H1 (cell line): ENCODE data around the gene TROAP. TPM values are rescaled to one million over a fixed set of nuclear protein-coding genes. Genes with fewer than 3 reads are reported as not detected.

Experiments used
- CTCF ChIA-PET: fragments of 300-600 bp; sonication (Branson Sonifier 250); formaldehyde crosslinking; loops from one replicate; lab custom pipeline; 2021; ENCODE audit not compliant: partially characterized antibody; lab: Charles Lee
- POLR2A ChIA-PET: fragments of 300-600 bp; sonication (Branson Sonifier 250); formaldehyde crosslinking; loops from one replicate; lab custom pipeline; 2021; ENCODE audit warnings: inconsistent platforms; ENCODE audit not compliant: partially characterized antibody; lab: Charles Lee
- DNase-seq, 2 experiments: peaks; one replicate each; pipeline versions ENCODE4 v3.0.0 to v3.0.0-alpha.2; 2010 to 2022; ENCODE audit warnings: low spot score in 2 of 2, low read depth in 1 of 2, mixed read lengths in 1 of 2
- FAIRE-seq: peaks from 2 replicates; lab custom pipeline; 2011; peaks lifted over from hg19 to GRCh38; lab: Jason Lieb, UNC
- H2AFZ ChIP-seq: 2 replicates; pipeline ENCODE4 v1.8.1; 2012; ENCODE audit warnings: low read length, inconsistent platforms
- H2AK5ac ChIP-seq: 2 replicates; pipeline ENCODE4 v1.6.1; 2013; ENCODE audit warnings: low read depth, low read length
- H2BK120ac ChIP-seq: replicated peaks from 2 replicates; pipeline ENCODE3; 2013; ENCODE audit warnings: low read depth, low read length, inconsistent platforms
- H2BK12ac ChIP-seq: 2 replicates; pipeline ENCODE4 v1.6.1; 2013; ENCODE audit warnings: low read depth, low read length
- H2BK15ac ChIP-seq: 2 replicates; pipeline ENCODE4 v1.6.1; 2013; ENCODE audit warnings: low read length
- H2BK20ac ChIP-seq: 2 replicates; pipeline ENCODE4 v1.6.1; 2013; ENCODE audit warnings: low read length
- H2BK5ac ChIP-seq: 2 replicates; pipeline ENCODE4 v1.6.1; 2013; ENCODE audit warnings: low read depth, low read length
- H3K14ac ChIP-seq: 2 replicates; pipeline ENCODE4 v1.6.1; 2013; ENCODE audit warnings: inconsistent platforms; ENCODE audit not compliant: insufficient read length
- H3K18ac ChIP-seq: 2 replicates; pipeline ENCODE4 v1.6.1; 2013; ENCODE audit warnings: low read length; ENCODE audit errors: extremely low read depth
- H3K23ac ChIP-seq: 2 replicates; pipeline ENCODE4 v1.6.1; 2013; ENCODE audit warnings: inconsistent platforms; ENCODE audit not compliant: insufficient read length
- H3K23me2 ChIP-seq: 2 replicates; pipeline ENCODE4 v1.6.1; 2013; ENCODE audit warnings: low read depth, low read length
- H3K27ac ChIP-seq: 2 replicates; pipeline ENCODE4 v1.6.1; 2011; ENCODE audit warnings: low read depth, low read length, inconsistent platforms
- H3K27me3 ChIP-seq, 4 experiments: replicated peaks in 1 of 4; 1 replicate in 1 of 4; 2 replicates in 3 of 4; pipeline versions ENCODE4 v1.6.1 to v1.8.1; 2011 to 2013; ENCODE audit warnings: low read length in 3 of 4, mild to moderate bottlenecking in 3 of 4, inconsistent platforms in 2 of 4, mixed read lengths in 2 of 4, moderate library complexity in 1 of 4; ENCODE audit not compliant: control insufficient read depth in 3 of 4, insufficient read depth in 3 of 4; ENCODE audit errors: extremely low read depth in 1 of 4
- H3K36me3 ChIP-seq, 4 experiments: 2 replicates each; pipeline versions ENCODE4 v1.6.1 to v1.8.1; 2011 to 2013; ENCODE audit warnings: mild to moderate bottlenecking in 4 of 4, low read length in 3 of 4, moderate library complexity in 2 of 4, control low read depth in 1 of 4, inconsistent platforms in 1 of 4; ENCODE audit not compliant: insufficient read depth in 4 of 4, control insufficient read depth in 2 of 4
- H3K4ac ChIP-seq: replicated peaks from 2 replicates; pipeline ENCODE3; 2013; ENCODE audit warnings: low read length, low read depth, mixed read lengths, inconsistent platforms; ENCODE audit not compliant: insufficient read length
- H3K4me1 ChIP-seq, 4 experiments: replicated peaks in 1 of 4; 1 replicate in 1 of 4; 2 replicates in 3 of 4; pipeline versions ENCODE4 v1.6.1 to v1.8.1; 2011 to 2013; ENCODE audit warnings: low read length in 3 of 4, inconsistent platforms in 2 of 4, mixed read lengths in 1 of 4; ENCODE audit not compliant: insufficient read depth in 4 of 4, control insufficient read depth in 3 of 4
- H3K4me2 ChIP-seq, 2 experiments: 2 replicates each; pipeline versions ENCODE4 v1.6.1 to v1.8.1; 2011 to 2013; ENCODE audit warnings: low read depth in 2 of 2, low read length in 2 of 2, control low read depth in 1 of 2, inconsistent platforms in 1 of 2, mild to moderate bottlenecking in 1 of 2; ENCODE audit not compliant: insufficient read depth in 1 of 2
- H3K4me3 ChIP-seq, 4 experiments: fragments of 200-600, 300-600 bp in 1 of 4; sonication (generic), shearing (Covaris generic), sonication (Bioruptor Twin) in 1 of 4; 2 replicates each; pipeline versions ENCODE4 v1.5.1 to v1.8.1; 2011 to 2016; ENCODE audit warnings: low read length in 4 of 4, low read depth in 3 of 4, control low read depth in 2 of 4, inconsistent platforms in 2 of 4, mild to moderate bottlenecking in 2 of 4, mixed read lengths in 1 of 4, moderate library complexity in 1 of 4; ENCODE audit not compliant: insufficient read depth in 2 of 4; ENCODE audit errors: extremely low read depth in 1 of 4
- H3K56ac ChIP-seq: replicated peaks from 2 replicates; pipeline ENCODE3; 2013; ENCODE audit warnings: low read depth, mild to moderate bottlenecking, mixed read lengths, low read length, inconsistent platforms; ENCODE audit not compliant: insufficient read length
- H3K79me1 ChIP-seq: 2 replicates; pipeline ENCODE4 v1.6.1; 2013; ENCODE audit warnings: low read depth, low read length, control low read depth
- H3K79me2 ChIP-seq, 2 experiments: 2 replicates each; pipeline versions ENCODE4 v1.6.1 to v1.8.1; 2012 to 2013; ENCODE audit warnings: low read length in 2 of 2, mild to moderate bottlenecking in 2 of 2, inconsistent platforms in 1 of 2; ENCODE audit not compliant: insufficient read depth in 2 of 2, control insufficient read depth in 1 of 2
- H3K9ac ChIP-seq, 4 experiments: replicated peaks in 1 of 4; 1 replicate in 1 of 4; 2 replicates in 3 of 4; pipeline versions ENCODE4 v1.6.1 to v1.8.1; 2011 to 2013; ENCODE audit warnings: low read depth in 3 of 4, low read length in 3 of 4, control low read depth in 2 of 4, mild to moderate bottlenecking in 2 of 4, moderate library complexity in 2 of 4, inconsistent platforms in 1 of 4; ENCODE audit errors: extremely low read depth in 1 of 4
- H3K9me3 ChIP-seq, 2 experiments: 2 replicates each; pipeline versions ENCODE4 v1.6.1 to v1.8.1; 2012 to 2013; ENCODE audit warnings: mild to moderate bottlenecking in 2 of 2, moderate library complexity in 2 of 2, control low read depth in 1 of 2, inconsistent platforms in 1 of 2, low read depth in 1 of 2, low read length in 1 of 2, mixed read lengths in 1 of 2; ENCODE audit not compliant: insufficient read depth in 2 of 2
- H4K20me1 ChIP-seq, 2 experiments: replicated peaks in 1 of 2; 2 replicates each; pipeline versions ENCODE3 to v1.8.1; 2011 to 2013; ENCODE audit warnings: inconsistent platforms in 2 of 2, low read length in 2 of 2, mild to moderate bottlenecking in 1 of 2; ENCODE audit not compliant: insufficient read depth in 2 of 2, control insufficient read depth in 1 of 2
- H4K5ac ChIP-seq: 2 replicates; pipeline ENCODE4 v1.6.1; 2013; ENCODE audit warnings: low read length, low read depth, mixed read lengths, inconsistent platforms; ENCODE audit not compliant: insufficient read length
- H4K8ac ChIP-seq: 2 replicates; pipeline ENCODE4 v1.8.0; 2013; ENCODE audit warnings: mild to moderate bottlenecking, moderate library complexity, low read length, inconsistent platforms; ENCODE audit not compliant: insufficient read depth; ENCODE audit errors: extremely low read depth
- H4K91ac ChIP-seq: replicated peaks from 2 replicates; pipeline ENCODE3; 2013; ENCODE audit warnings: low read length, mixed read lengths, inconsistent platforms; ENCODE audit not compliant: insufficient read length
- BCL11A ChIP-seq, 2 experiments: IDR thresholded peaks; one replicate each; pipeline ENCODE4 v1.6.1; 2011; ENCODE audit warnings: low read depth in 2 of 2, low read length in 2 of 2, mild to moderate bottlenecking in 2 of 2
- EP300 ChIP-seq, 2 experiments: IDR thresholded peaks; 1 replicate in 1 of 2; 2 replicates in 1 of 2; pipeline ENCODE4 v1.6.1; 2011 to 2012; ENCODE audit warnings: low read depth in 2 of 2, low read length in 2 of 2, mild to moderate bottlenecking in 2 of 2, borderline replicate concordance in 1 of 2, inconsistent platforms in 1 of 2, moderate library complexity in 1 of 2
- GTF2F1 ChIP-seq: IDR thresholded peaks from 2 replicates; pipeline ENCODE4 v1.6.1; 2012; ENCODE audit warnings: low read depth, low read length, improper control_type of control experiment, borderline replicate concordance
- KDM1A ChIP-seq: fragments of 200-600, 300-600 bp; sonication (generic); IDR thresholded peaks from 2 replicates; pipeline ENCODE4 v1.7.1; 2016; ENCODE audit warnings: mild to moderate bottlenecking, low read length, borderline replicate concordance
- NANOG ChIP-seq: IDR thresholded peaks from 2 replicates; pipeline ENCODE4 v1.6.1; 2011; ENCODE audit warnings: low read length, low read depth, mild to moderate bottlenecking, inconsistent platforms; ENCODE audit not compliant: insufficient read depth, poor library complexity, severe bottlenecking
- NRF1 ChIP-seq: IDR thresholded peaks from 2 replicates; pipeline ENCODE4 v1.6.1; 2011; ENCODE audit warnings: mild to moderate bottlenecking, low read depth, low read length, improper control_type of control experiment
- POLR2AphosphoS5 ChIP-seq: IDR thresholded peaks from 2 replicates; pipeline ENCODE4 v1.6.1; 2011; ENCODE audit warnings: low read depth, low read length
- RAD21 ChIP-seq, 2 experiments: IDR thresholded peaks in 1 of 2; conservative IDR thresholded peaks in 1 of 2; 2 replicates each; pipeline ENCODE4 v1.6.1; 2011; ENCODE audit warnings: low read depth in 2 of 2, low read length in 2 of 2, improper control_type of control experiment in 1 of 2, inconsistent platforms in 1 of 2, mild to moderate bottlenecking in 1 of 2, moderate library complexity in 1 of 2
- RXRA ChIP-seq: IDR thresholded peaks from 2 replicates; pipeline ENCODE4 v1.6.1; 2011; ENCODE audit warnings: low read depth, mild to moderate bottlenecking, low read length, moderate library complexity; ENCODE audit not compliant: insufficient read depth
- SAP30 ChIP-seq: fragments of 300-600 bp; sonication (generic); IDR thresholded peaks from 2 replicates; pipeline ENCODE4 v1.7.1; 2012; ENCODE audit warnings: low read length, moderate library complexity, mild to moderate bottlenecking, inconsistent platforms; ENCODE audit not compliant: insufficient read depth, insufficient replicate concordance
- SRF ChIP-seq: IDR thresholded peaks from 2 replicates; pipeline ENCODE4 v1.6.1; 2011; ENCODE audit warnings: mild to moderate bottlenecking, low read depth, low read length, moderate library complexity
- TAF7 ChIP-seq: optimal IDR thresholded peaks from 2 replicates; pipeline ENCODE3; 2011; ENCODE audit warnings: low read depth, mild to moderate bottlenecking, inconsistent platforms, low read length, moderate library complexity, borderline replicate concordance
- YY1 ChIP-seq: IDR thresholded peaks from 2 replicates; pipeline ENCODE4 v1.6.1; 2011; ENCODE audit warnings: low read depth, mild to moderate bottlenecking, low read length
- WGBS, 2 experiments: shearing (Covaris generic) in 1 of 2; methylation state at CpG; one replicate each; pipeline versions ENCODE4 v1.1.6 to v1.1.7; 2013 to 2015; ENCODE audit warnings: low lambda C conversion rate in 2 of 2, mixed read lengths in 2 of 2, inconsistent platforms in 1 of 2, low coverage in 1 of 2, missing lambda C conversion rate in 1 of 2; ENCODE audit not compliant: insufficient replicate concordance in 2 of 2, insufficient coverage in 1 of 2, insufficient read length in 1 of 2; ENCODE audit errors: extremely low coverage in 1 of 2, missing lambda C conversion rate in 1 of 2; 5-methylcytosine and 5-hydroxymethylcytosine counted together
- polyA plus RNA-seq, 7 experiments: library from polyadenylated mRNA; depleted of rRNA in 3 of 7; stranded (reverse) in 5 of 7; unstranded in 2 of 7; fragments of >200 nt in 5 of 7; fragments of 200-250 nt in 2 of 7; gene quantifications; 1 replicate in 5 of 7; 2 replicates in 1 of 7; 4 replicates in 1 of 7; pipeline versions ENCODE4 v1.2.1 to v1.2.3, GENCODE V29; 2011 to 2013; ENCODE audit warnings: missing spikeins in 2 of 7, mixed read lengths in 2 of 7
- total RNA-seq: library from RNA; stranded (reverse); fragmentation: NEBNext Ultra II Directional; extraction: Animal tissue kit (Norgen Biotek cat#: 25700); gene quantifications from 2 replicates; pipeline ENCODE4 v1.2.1, GENCODE V29; 2021

TROAP gene
- total and polyA plus RNA-seq, 2 of the 8 experiments (the other 6 are each of a cell fraction or from before 2014, with no cell fraction given) = 36.7 to 52.0 TPM

DNA sequence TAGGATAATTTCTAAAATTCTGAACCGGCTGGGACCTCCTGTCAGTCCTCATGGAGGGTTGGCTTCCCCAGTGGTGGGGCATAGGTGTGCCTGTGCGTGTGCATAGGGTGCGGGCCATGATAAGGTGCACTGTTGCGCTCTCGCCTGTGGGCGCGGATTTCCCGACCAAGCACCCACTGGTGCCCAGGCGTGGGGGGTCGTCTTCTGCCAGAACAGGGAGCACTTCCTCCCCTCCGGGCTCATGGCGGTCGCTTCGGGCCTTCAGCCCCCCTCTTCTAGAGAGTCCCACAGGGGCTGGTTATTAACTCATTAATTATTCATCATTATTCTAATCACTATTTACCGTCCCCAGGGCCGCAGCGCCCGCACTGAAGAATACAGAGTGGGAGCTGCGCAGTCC, 11.2 kb downstream of the TROAP start:
- Histone ChIP-seq H3K79me1 (no peaks in the 10 kb centered on the region), H3K4ac (no peak overlapping the region), H3K23me2 (peaks cover 7% of the 10 kb centered on the region; the same call in 1 of the 2 replicates), H2AFZ (no peak overlapping the region), H3K27me3 (peaks cover 53 to 76% (median 68%) of the 10 kb centered on the region in 4 experiments), H3K23ac (no peak overlapping the region), H4K5ac (no peak overlapping the region), H3K79me2 (no peaks in the 10 kb centered on the region), H2AK5ac (no peak overlapping the region), H2BK15ac (no peak overlapping the region), H3K9ac (no peak overlapping the region), H4K8ac (no peak overlapping the region), H3K9me3 (peaks cover 0 to 6% of the 10 kb centered on the region in 2 experiments; a peak in 1 of 4 replicates), H3K27ac (no peak overlapping the region), H3K56ac (no peak overlapping the region), H3K4me3 (no peak overlapping the region), H4K20me1 (peaks cover 6 to 9% of the 10 kb centered on the region in 2 experiments), H3K18ac (no peak overlapping the region), H2BK5ac (no peak overlapping the region), H4K91ac (no peak overlapping the region), H2BK12ac (no peak overlapping the region), H3K14ac (no peak overlapping the region), H2BK20ac (no peak overlapping the region), H3K4me2 (no peak overlapping the region), H2BK120ac (no peak overlapping the region), H3K4me1 (peaks cover 0 to 22% (median 12%) of the 10 kb centered on the region in 4 experiments; a peak in 6 of 7 replicates), H3K36me3 (peaks cover 5 to 21% (median 11%) of the 10 kb centered on the region in 4 experiments; a peak in 7 of 8 replicates)
- no peak for DNase-seq
- WGBS, 2 experiments = 90% methylated on average over 14 of the region's 19 CpGs; no CpG with 5 or more reads in 1 of the 2 experiments
- no peak for FAIRE-seq
- ChIA-PET CTCF (interaction anchor here (0.6 to 12.7 kb wide), 10 partner anchors 8 to 513 kb away, joined by 3 to 276 read pairs (median 6); partner anchors contain the start of genes DNAJC22 and PRPH), POLR2A (interaction anchor here (1.1 to 6.2 kb wide), 4 partner anchors 8 to 40 kb away, joined by 3 to 37 read pairs (median 32); partner anchors contain the start of genes DNAJC22 and TROAP)
- TF ChIP-seq POLR2AphosphoS5 = no peak
- no peak for TF ChIP-seq NANOG
- TF ChIP-seq SRF = no peak
- no peak for TF ChIP-seq YY1
- no peak for TF ChIP-seq RXRA
- no peak for TF ChIP-seq TAF7
- TF ChIP-seq RAD21 (IDR thresholded peaks at IDR 0.05 in 1 of 2, conservative IDR thresholded peaks at IDR 0.05 in 1 of 2; ENCODE audit: low read depth in 2 of 2, low read length in 2 of 2) = no peak
- no peak for TF ChIP-seq NRF1
- no peak for TF ChIP-seq EP300 (IDR thresholded peaks at IDR 0.05; ENCODE audit: borderline replicate concordance in 1 of 2, low read depth in 2 of 2, low read length in 2 of 2)
- no peak for TF ChIP-seq GTF2F1
- TF ChIP-seq BCL11A (IDR thresholded peaks at IDR 0.05; ENCODE audit: low read depth in 2 of 2, low read length in 2 of 2) = no peak
- no peak for TF ChIP-seq KDM1A
- TF ChIP-seq SAP30 = no peak
